Mononuclear cell (primary cell): ENCODE data around the gene CRABP1. TPM values are rescaled to one million over a fixed set of nuclear protein-coding genes. Genes with fewer than 3 reads are reported as not detected.

Experiments used
- H3K27me3 ChIP-seq: 2 replicates; pipeline ENCODE4 v1.6.0; 2011; ENCODE audit warnings: low read length, control low read depth; ENCODE audit not compliant: insufficient read depth
- H3K4me1 ChIP-seq: 2 replicates; pipeline ENCODE4 v1.5.1; 2011; ENCODE audit warnings: mild to moderate bottlenecking, low read length, control low read depth; ENCODE audit not compliant: insufficient read depth
- H3K4me3 ChIP-seq: 2 replicates; pipeline ENCODE4 v1.5.1; 2011; ENCODE audit warnings: mild to moderate bottlenecking, low read length, moderate library complexity
- H3K9me3 ChIP-seq: 2 replicates; pipeline ENCODE4 v1.5.1; 2011; ENCODE audit warnings: low read depth, mild to moderate bottlenecking, control low read depth, low read length
- total RNA-seq: library from RNA; depleted of rRNA; stranded (reverse); fragments of >200 nt; gene quantifications from one replicate; pipeline ENCODE4 v1.2.3, GENCODE V29; 2012

CRABP1 gene
- total RNA-seq, 1 donor = not detected

- no peaks in the 10 kb centered on the region for H3K9me3 ChIP-seq
- H3K27me3 ChIP-seq = no peaks in the 10 kb centered on the region
- no peak overlapping the region for H3K4me3 ChIP-seq
- H3K4me1 ChIP-seq = peaks cover 8% of the 10 kb centered on the region
Measured at GRCh38 chr15:78312536-78312935, 27.6 kb upstream of the CRABP1 start.

- Histone ChIP-seq H3K27me3 (no peaks in the 10 kb centered on the region), H3K9me3 (no peaks in the 10 kb centered on the region), H3K4me1 (peaks cover 8% of the 10 kb centered on the region), H3K4me3 (no peak overlapping the region)
Measured at GRCh38 chr15:78312957-78313356, 27.2 kb upstream of the CRABP1 start.

- Histone ChIP-seq H3K4me1 (peaks cover 3% of the 10 kb centered on the region), H3K27me3 (no peaks in the 10 kb centered on the region), H3K9me3 (no peaks in the 10 kb centered on the region), H3K4me3 (no peak overlapping the region)
Measured at GRCh38 chr15:78313383-78313782, 26.8 kb upstream of the CRABP1 start.

GRCh38 chr15:78314181-78314581, 26.0 kb upstream of the CRABP1 start:
- Histone ChIP-seq H3K27me3 (no peaks in the 10 kb centered on the region), H3K9me3 (no peaks in the 10 kb centered on the region), H3K4me3 (no peak overlapping the region), H3K4me1 (no peaks in the 10 kb centered on the region)

GRCh38 chr15:78315686-78316282, 24.4 kb upstream of the CRABP1 start:
- Histone ChIP-seq H3K9me3 (no peaks in the 10 kb centered on the region), H3K4me1 (no peaks in the 10 kb centered on the region), H3K27me3 (no peaks in the 10 kb centered on the region), H3K4me3 (no peak overlapping the region)

- H3K9me3 ChIP-seq = no peaks in the 10 kb centered on the region
- H3K4me3 ChIP-seq = no peak overlapping the region
- no peaks in the 10 kb centered on the region for H3K4me1 ChIP-seq
- no peaks in the 10 kb centered on the region for H3K27me3 ChIP-seq
Measured at GRCh38 chr15:78316283-78317083, 23.7 kb upstream of the CRABP1 start.

- H3K4me1 ChIP-seq = no peaks in the 10 kb centered on the region
- H3K9me3 ChIP-seq = no peaks in the 10 kb centered on the region
- no peak overlapping the region for H3K4me3 ChIP-seq
- H3K27me3 ChIP-seq = no peaks in the 10 kb centered on the region
Measured at GRCh38 chr15:78317145-78317836, 22.9 kb upstream of the CRABP1 start.

- Histone ChIP-seq H3K4me3 (no peak overlapping the region), H3K9me3 (no peaks in the 10 kb centered on the region), H3K4me1 (no peaks in the 10 kb centered on the region), H3K27me3 (no peaks in the 10 kb centered on the region)
Measured at GRCh38 chr15:78319588-78319987, 20.6 kb upstream of the CRABP1 start.

GRCh38 chr15:78320183-78320582, 20.0 kb upstream of the CRABP1 start:
- no peaks in the 10 kb centered on the region for H3K27me3 ChIP-seq
- H3K4me3 ChIP-seq = no peak overlapping the region
- no peaks in the 10 kb centered on the region for H3K9me3 ChIP-seq
- no peaks in the 10 kb centered on the region for H3K4me1 ChIP-seq

GRCh38 chr15:78321041-78321570, 19.0 kb upstream of the CRABP1 start:
- no peaks in the 10 kb centered on the region for H3K4me1 ChIP-seq

GRCh38 chr15:78321786-78322185, 18.4 kb upstream of the CRABP1 start:
- Histone ChIP-seq H3K9me3 (no peaks in the 10 kb centered on the region), H3K27me3 (no peaks in the 10 kb centered on the region), H3K4me3 (no peak overlapping the region), H3K4me1 (no peaks in the 10 kb centered on the region)

More at GRCh38 chr15:78321041-78321570, 19.0 kb upstream of the CRABP1 start:
- Histone ChIP-seq H3K9me3 (no peaks in the 10 kb centered on the region), H3K4me3 (no peak overlapping the region), H3K27me3 (no peaks in the 10 kb centered on the region)

- Histone ChIP-seq H3K9me3 (no peaks in the 10 kb centered on the region), H3K4me3 (no peak overlapping the region), H3K4me1 (no peaks in the 10 kb centered on the region), H3K27me3 (no peaks in the 10 kb centered on the region)
Measured at GRCh38 chr15:78322243-78322642, 17.9 kb upstream of the CRABP1 start.

- Histone ChIP-seq H3K4me3 (no peak overlapping the region), H3K27me3 (no peaks in the 10 kb centered on the region), H3K4me1 (no peaks in the 10 kb centered on the region), H3K9me3 (no peaks in the 10 kb centered on the region)
Measured at GRCh38 chr15:78322724-78323521, 17.2 kb upstream of the CRABP1 start.

GRCh38 chr15:78323693-78324092, 16.5 kb upstream of the CRABP1 start:
- Histone ChIP-seq H3K9me3 (no peaks in the 10 kb centered on the region), H3K4me1 (no peaks in the 10 kb centered on the region), H3K4me3 (no peak overlapping the region), H3K27me3 (no peaks in the 10 kb centered on the region)
